ENCODE results near the gene STK24.

- TF ChIP-seq CTCF (IDR thresholded peaks at IDR 0.05) (no peak), POLR2A (IDR thresholded peaks at IDR 0.05) (no peak)
Measured at GRCh38 chr13:98557937-98558792, 18.7 kb downstream of the STK24 start.
